OCI-LY3 (cell line): Measurements from ENCODE around the gene WBP1L.

Experiments used
- H2AFZ ChIP-seq: fragments of 200-600, 300-600 bp; shearing (Covaris generic); 2 replicates; pipeline ENCODE4 v1.6.0; 2014; ENCODE audit warnings: antibody characterized with exemption, low read depth, low read length
- H3K27ac ChIP-seq: fragments of 200-600, 300-600 bp; sonication (generic); 2 replicates; pipeline ENCODE4 v1.5.1; 2014; ENCODE audit warnings: mild to moderate bottlenecking, low read length, moderate library complexity, mixed read lengths
- H3K27me3 ChIP-seq: fragments of 200-600, 300-600 bp; sonication (generic); 2 replicates; pipeline ENCODE4 v1.6.1; 2014; ENCODE audit warnings: low read depth, low read length, mixed read lengths
- H3K36me3 ChIP-seq: fragments of 200-600, 300-600 bp; sonication (generic); replicated peaks from 2 replicates; pipeline ENCODE3; 2014; ENCODE audit warnings: low read depth, low read length, mixed read lengths
- H3K4me1 ChIP-seq: fragments of 300-600, 200-600 bp; sonication (generic); 2 replicates; pipeline ENCODE4 v1.6.1; 2014; ENCODE audit warnings: low read length, mixed read lengths
- H3K4me2 ChIP-seq: fragments of 200-600, 300-600 bp; sonication (generic); 2 replicates; pipeline ENCODE4 v1.6.1; 2014; ENCODE audit warnings: low read length, mixed read lengths
- H3K4me3 ChIP-seq: fragments of 300-600, 200-600 bp; sonication (generic); 2 replicates; pipeline ENCODE4 v1.5.1; 2014; ENCODE audit warnings: antibody characterized with exemption, mild to moderate bottlenecking, low read length, moderate library complexity
- H3K79me2 ChIP-seq: fragments of 300-600, 200-600 bp; shearing (Covaris generic); 2 replicates; pipeline ENCODE4 v1.6.1; 2014; ENCODE audit warnings: mild to moderate bottlenecking, low read length, mixed read lengths
- H3K9ac ChIP-seq: fragments of 300-600, 200-600 bp; shearing (Covaris generic); 2 replicates; pipeline ENCODE4 v1.6.0; 2014; ENCODE audit warnings: mild to moderate bottlenecking, low read length, moderate library complexity
- H3K9me3 ChIP-seq: fragments of 200-600, 300-600 bp; shearing (Covaris generic); 2 replicates; pipeline ENCODE4 v1.6.1; 2014; ENCODE audit warnings: low read length, mixed read lengths; ENCODE audit not compliant: insufficient read depth
- H4K20me1 ChIP-seq: fragments of 200-600, 300-600 bp; sonication (generic); 2 replicates; pipeline ENCODE4 v1.6.1; 2016; ENCODE audit warnings: low read length, mixed read lengths; ENCODE audit not compliant: insufficient read depth
- CTCF ChIP-seq: fragments of 200-600, 300-600 bp; sonication (generic); IDR thresholded peaks from 2 replicates; pipeline ENCODE4 v1.5.1; 2014; ENCODE audit warnings: antibody characterized with exemption, low read length, low read depth
- EZH2phosphoT487 ChIP-seq: fragments of 200-600 bp; shearing (Covaris generic); IDR thresholded peaks from 2 replicates; pipeline ENCODE4 v1.6.1; 2018; ENCODE audit warnings: antibody characterized with exemption, mixed run types, low read depth

WBP1L gene

GRCh38 chr10:102775201-102775934 is 31.6 kb downstream of the WBP1L start:
- H3K4me1 ChIP-seq = peaks cover 29% of the 10 kb centered on the region
- no peaks in the 10 kb centered on the region for H3K36me3 ChIP-seq
- no peaks in the 10 kb centered on the region for H3K9me3 ChIP-seq
- H3K79me2 ChIP-seq = no peaks in the 10 kb centered on the region; the same call in 1 of the 2 replicates
- H4K20me1 ChIP-seq = peaks cover 8% of the 10 kb centered on the region; the same call in 1 of the 2 replicates
- no peak overlapping the region for H2AFZ ChIP-seq
- H3K27me3 ChIP-seq = no peaks in the 10 kb centered on the region
- H3K9ac ChIP-seq = no peak overlapping the region
- H3K4me2 ChIP-seq = no peak overlapping the region
- no peak overlapping the region for H3K27ac ChIP-seq
- TF ChIP-seq EZH2phosphoT487 (no peak), CTCF (no peak)
- no peak overlapping the region for H3K4me3 ChIP-seq

- Histone ChIP-seq H4K20me1 (peaks cover 8% of the 10 kb centered on the region; the same call in 1 of the 2 replicates), H3K27ac (no peak overlapping the region), H3K79me2 (no peaks in the 10 kb centered on the region), H3K27me3 (no peaks in the 10 kb centered on the region), H3K4me1 (peaks cover 29% of the 10 kb centered on the region), H3K4me2 (no peak overlapping the region), H3K9me3 (no peaks in the 10 kb centered on the region), H3K36me3 (no peaks in the 10 kb centered on the region), H2AFZ (no peak overlapping the region), H3K4me3 (no peak overlapping the region), H3K9ac (no peak overlapping the region)
- TF ChIP-seq EZH2phosphoT487 (no peak), CTCF (no peak)
Measured at GRCh38 chr10:102775935-102776669, 32.4 kb downstream of the WBP1L start.

- Histone ChIP-seq H2AFZ (no peak overlapping the region), H3K9ac (no peak overlapping the region), H3K36me3 (no peaks in the 10 kb centered on the region), H3K27ac (no peak overlapping the region), H3K79me2 (no peaks in the 10 kb centered on the region), H3K4me3 (no peak overlapping the region), H3K27me3 (no peaks in the 10 kb centered on the region), H3K4me1 (peaks cover 23% of the 10 kb centered on the region), H3K9me3 (no peaks in the 10 kb centered on the region), H4K20me1 (peaks cover 8% of the 10 kb centered on the region; the same call in 1 of the 2 replicates), H3K4me2 (no peak overlapping the region)
- no peak for TF ChIP-seq CTCF
- no peak for TF ChIP-seq EZH2phosphoT487
Measured at GRCh38 chr10:102776779-102777456, 33.2 kb downstream of the WBP1L start.
